GM12874 (cell line): Measurements from ENCODE around the gene KLB.

Source experiments
- CTCF ChIP-seq: IDR thresholded peaks from 2 replicates; pipeline ENCODE4 v1.5.1; 2011; ENCODE audit warnings: low read depth, mild to moderate bottlenecking, control low read depth, low read length, moderate library complexity; ENCODE audit not compliant: insufficient read depth

KLB gene

DNA sequence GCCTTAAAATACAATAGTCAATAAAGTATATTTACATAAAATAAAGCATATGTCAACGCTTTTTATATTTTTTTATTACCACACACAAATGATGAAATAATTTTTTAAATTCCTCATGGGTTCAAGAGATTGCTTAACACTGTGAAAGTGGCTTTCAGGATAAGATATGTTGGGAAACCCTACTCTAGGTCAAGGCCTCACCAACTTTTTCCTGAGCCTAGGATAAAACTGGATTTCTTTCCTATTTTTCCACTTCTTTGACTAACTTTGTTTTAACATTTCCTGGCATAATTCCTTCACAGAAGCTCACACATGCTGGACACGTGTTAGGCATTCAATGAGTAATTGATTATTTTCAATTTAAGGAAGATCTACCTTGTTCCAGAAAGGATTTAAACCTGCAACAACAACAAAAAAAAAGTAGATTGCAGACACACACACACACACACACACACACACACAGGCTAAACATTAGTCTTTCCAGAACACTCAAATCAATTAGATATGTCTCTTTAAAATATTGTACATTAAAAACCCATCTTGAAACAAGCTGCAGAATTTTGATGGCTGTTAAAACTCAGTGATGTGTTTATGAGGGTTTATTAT, 9.1 kb downstream of the KLB start:
- TF ChIP-seq CTCF, result no peak

DNA sequence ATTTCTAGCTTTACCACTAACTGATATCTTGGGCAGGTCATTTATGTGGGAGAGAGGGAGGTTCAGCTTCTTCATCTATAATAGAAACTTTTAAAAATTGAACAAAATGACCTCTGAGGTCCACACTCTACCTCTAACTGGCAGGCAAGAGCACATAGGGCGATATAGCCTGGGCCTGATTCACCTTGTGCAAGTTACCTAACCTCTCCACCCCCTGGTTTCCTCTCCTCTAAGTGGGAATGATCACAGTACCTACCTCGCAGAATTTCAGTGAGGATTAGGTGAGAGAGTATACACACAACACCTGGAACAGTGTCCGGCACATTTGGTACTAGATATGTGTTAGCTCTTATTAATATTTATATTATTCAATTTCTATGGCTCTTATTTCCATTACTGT, 15.5 kb downstream of the KLB start:
- no peak for TF ChIP-seq CTCF

DNA sequence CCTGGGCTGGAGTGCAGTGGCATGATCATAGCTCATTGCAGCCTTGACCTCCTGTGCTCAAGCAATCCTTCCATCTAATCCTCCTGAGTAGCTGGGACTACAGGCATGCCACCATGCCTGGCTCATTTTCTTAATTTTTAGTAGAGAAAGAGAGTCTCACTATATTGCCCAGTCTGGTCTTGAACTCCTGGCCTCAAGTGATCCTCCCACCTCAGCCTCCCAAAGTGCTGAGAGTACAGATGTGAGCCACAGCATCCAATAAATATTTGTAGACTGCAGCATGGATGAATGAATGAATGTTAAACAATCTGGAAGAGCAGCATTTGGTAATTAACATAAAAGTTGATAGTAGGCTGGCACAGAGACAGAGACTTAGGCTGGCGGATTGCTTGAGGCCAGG, 20.0 kb downstream of the KLB start:
- no peak for TF ChIP-seq CTCF

- no peak for TF ChIP-seq CTCF
Observed at GRCh38 chr4:39427520-39428114, 20.9 kb downstream of the KLB start.

GRCh38 chr4:39429476-39430334, 23.0 kb downstream of the KLB start:
- no peak for TF ChIP-seq CTCF

- no peak for TF ChIP-seq CTCF
Observed at GRCh38 chr4:39433878-39434492, 27.3 kb downstream of the KLB start.
